MCF 10A (cell line): ENCODE measurements around the gene FAM241B. TPM values are rescaled to one million over a fixed set of nuclear protein-coding genes. Genes with fewer than 3 reads are reported as not detected.

Source experiments
- BruUV-seq: library from RNA; stranded (reverse); fragments of 400-500 nt; replicated peaks from 2 replicates; lab custom pipeline; 2021; lab: Mats Ljungman, UMichigan
- CTCF ChIA-PET: fragments of 300-600 bp; sonication (Branson Sonifier 250); formaldehyde crosslinking; extraction: SDS; loops from one replicate; lab custom pipeline; 2021; ENCODE audit warnings: antibody characterized with exemption, inconsistent platforms; lab: Yijun Ruan, JAX
- POLR2A ChIA-PET: fragments of 300-600, 350-650 bp; sonication (Branson Sonifier 250); formaldehyde crosslinking; extraction: SDS; loops from one replicate; lab custom pipeline; 2020; ENCODE audit warnings: antibody characterized with exemption, inconsistent platforms; lab: Yijun Ruan, JAX
- DNase-seq: peaks from one replicate; pipeline ENCODE4 v3.0.0-alpha.2; 2018; ENCODE audit not compliant: unreplicated experiment
- H3K27ac Mint-ChIP-seq: one replicate; pipeline ENCODE4 v1.8.0; 2022; ENCODE audit warnings: mild to moderate bottlenecking, low read depth, mixed read lengths; ENCODE audit not compliant: unreplicated experiment
- H3K27me3 Mint-ChIP-seq: one replicate; pipeline ENCODE4 v1.8.0; 2022; ENCODE audit warnings: mixed read lengths; ENCODE audit not compliant: insufficient read depth, unreplicated experiment
- H3K36me3 Mint-ChIP-seq: one replicate; pipeline ENCODE4 v1.8.0; 2022; ENCODE audit warnings: mild to moderate bottlenecking, moderate library complexity, mixed read lengths; ENCODE audit not compliant: insufficient read depth, unreplicated experiment
- H3K4me1 Mint-ChIP-seq: one replicate; pipeline ENCODE4 v1.8.0; 2022; ENCODE audit warnings: mixed read lengths; ENCODE audit not compliant: insufficient read depth, unreplicated experiment
- H3K4me3 Mint-ChIP-seq: one replicate; pipeline ENCODE4 v1.8.0; 2022; ENCODE audit warnings: mild to moderate bottlenecking, moderate library complexity, mixed read lengths; ENCODE audit not compliant: unreplicated experiment
- H3K9me3 Mint-ChIP-seq: one replicate; pipeline ENCODE4 v1.8.0; 2022; ENCODE audit warnings: mixed read lengths; ENCODE audit not compliant: unreplicated experiment
- intact Hi-C: fragments of 100-400 bp; cut with micrococcal nuclease; formaldehyde crosslinking; loops from 2 replicates; pipeline ENCODE4 v1.14.1; 2022
- total RNA-seq: library from RNA; stranded (reverse); gene quantifications from 2 replicates; pipeline ENCODE4 v1.2.3, GENCODE V29; 2022
- TF ChIP-seq, protein P1 (sequence below): fragments of 200-600 bp; IDR thresholded peaks from one replicate; pipeline ENCODE4 v1.8.0; 2022; ENCODE audit warnings: antibody characterized with exemption, mild to moderate bottlenecking; ENCODE audit not compliant: unreplicated experiment

FAM241B gene
- total RNA-seq, 1 experiment from 2014 or later = 7.5 TPM

DNA sequence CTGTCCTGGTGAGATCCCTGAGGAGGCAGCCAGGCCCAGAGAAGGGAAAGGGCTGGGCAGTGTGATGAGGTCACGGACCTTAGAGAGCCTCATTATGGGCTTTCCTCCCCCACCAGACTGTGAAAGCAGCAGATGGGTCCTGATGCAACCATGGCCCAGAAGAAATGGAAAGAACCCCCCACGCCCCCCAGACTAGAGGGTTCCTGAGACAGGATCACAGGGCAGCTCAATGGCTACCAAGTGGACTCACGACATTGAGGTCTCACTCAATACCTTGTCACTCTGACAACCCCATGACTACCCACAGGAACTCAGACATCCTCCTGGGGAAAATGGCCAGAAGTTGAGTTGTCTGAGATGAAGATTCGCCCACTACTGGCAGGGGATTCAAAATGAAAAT, 36.7 kb downstream of the FAM241B start:
- DNase-seq = no peak
- BruUV-seq = no TSS peak
- intact Hi-C loops = no loop called here
- TF ChIP-seq, protein P1, sequence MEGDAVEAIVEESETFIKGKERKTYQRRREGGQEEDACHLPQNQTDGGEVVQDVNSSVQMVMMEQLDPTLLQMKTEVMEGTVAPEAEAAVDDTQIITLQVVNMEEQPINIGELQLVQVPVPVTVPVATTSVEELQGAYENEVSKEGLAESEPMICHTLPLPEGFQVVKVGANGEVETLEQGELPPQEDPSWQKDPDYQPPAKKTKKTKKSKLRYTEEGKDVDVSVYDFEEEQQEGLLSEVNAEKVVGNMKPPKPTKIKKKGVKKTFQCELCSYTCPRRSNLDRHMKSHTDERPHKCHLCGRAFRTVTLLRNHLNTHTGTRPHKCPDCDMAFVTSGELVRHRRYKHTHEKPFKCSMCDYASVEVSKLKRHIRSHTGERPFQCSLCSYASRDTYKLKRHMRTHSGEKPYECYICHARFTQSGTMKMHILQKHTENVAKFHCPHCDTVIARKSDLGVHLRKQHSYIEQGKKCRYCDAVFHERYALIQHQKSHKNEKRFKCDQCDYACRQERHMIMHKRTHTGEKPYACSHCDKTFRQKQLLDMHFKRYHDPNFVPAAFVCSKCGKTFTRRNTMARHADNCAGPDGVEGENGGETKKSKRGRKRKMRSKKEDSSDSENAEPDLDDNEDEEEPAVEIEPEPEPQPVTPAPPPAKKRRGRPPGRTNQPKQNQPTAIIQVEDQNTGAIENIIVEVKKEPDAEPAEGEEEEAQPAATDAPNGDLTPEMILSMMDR = no peak
- Mint-ChIP-seq H3K36me3 (peaks cover 5% of the 10 kb centered on the region), H3K27ac (no peak overlapping the region), H3K4me3 (no peak overlapping the region), H3K4me1 (no peaks in the 10 kb centered on the region), H3K9me3 (no peaks in the 10 kb centered on the region), H3K27me3 (peaks cover 43% of the 10 kb centered on the region)
- POLR2A ChIA-PET = no interaction called here
- CTCF ChIA-PET = interaction anchor here (0.6 to 1.0 kb wide), 2 partner anchors 185 to 479 kb away, joined by 3 to 4 read pairs; no protein-coding TSS in a partner anchor

DNA sequence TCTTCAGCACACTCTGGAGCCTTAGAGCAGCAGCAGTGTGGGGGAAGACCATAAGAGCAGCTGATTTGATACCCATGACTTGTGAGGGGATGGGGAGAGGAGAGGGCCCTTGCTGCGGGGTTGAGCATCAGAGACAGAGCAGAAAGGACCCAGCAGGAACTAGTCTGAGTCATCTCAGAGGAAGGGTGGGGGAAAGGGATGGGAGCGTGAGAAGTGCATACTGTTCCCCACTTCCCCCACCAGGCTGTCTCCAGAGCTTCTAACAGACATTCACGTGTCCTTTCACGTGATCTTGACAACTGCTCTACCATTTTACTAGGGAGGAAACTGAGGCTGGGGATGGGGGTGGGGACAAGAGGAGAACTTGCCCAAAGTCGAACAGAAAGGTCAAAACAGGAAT, 38.7 kb downstream of the FAM241B start:
- H3K4me1 Mint-ChIP-seq = no peaks in the 10 kb centered on the region
- no peaks in the 10 kb centered on the region for H3K9me3 Mint-ChIP-seq
- no peak overlapping the region for H3K27ac Mint-ChIP-seq
- intact Hi-C loops = no loop called here
- H3K36me3 Mint-ChIP-seq = peaks cover 5% of the 10 kb centered on the region
- peaks cover 35% of the 10 kb centered on the region for H3K27me3 Mint-ChIP-seq
- TF ChIP-seq, protein P1 = no peak
- no TSS peak for BruUV-seq
- POLR2A ChIA-PET = no interaction called here
- no peak overlapping the region for H3K4me3 Mint-ChIP-seq
- CTCF ChIA-PET = interaction anchor here (0.6 kb wide), 2 partner anchors 111 to 564 kb away, joined by 3 to 5 read pairs; no protein-coding TSS in a partner anchor
- DNase-seq = no peak

DNA sequence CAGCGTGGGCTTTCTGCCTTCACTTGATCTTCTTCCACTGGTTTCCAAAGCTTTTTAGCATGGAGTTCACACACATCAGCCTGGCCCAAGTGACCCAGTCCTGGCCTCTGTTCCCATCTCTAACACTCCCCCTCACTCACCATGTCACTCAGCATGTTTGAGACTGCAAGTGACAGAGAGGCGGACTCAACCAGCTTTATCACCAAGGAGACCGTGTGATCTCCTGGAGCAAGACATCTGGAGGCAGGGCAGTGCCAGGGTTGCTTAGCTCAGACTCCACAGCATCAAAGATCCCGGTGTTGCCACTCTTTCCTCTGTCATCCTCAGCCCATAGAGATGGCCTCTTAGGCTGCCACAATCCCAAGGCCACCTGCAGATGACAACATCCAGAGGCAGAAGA, 39.4 kb downstream of the FAM241B start:
- no TSS peak for BruUV-seq
- no peak overlapping the region for H3K4me3 Mint-ChIP-seq
- intact Hi-C loops = no loop called here
- TF ChIP-seq, protein P1 = no peak
- no peaks in the 10 kb centered on the region for H3K9me3 Mint-ChIP-seq
- ChIA-PET POLR2A (no interaction called here), CTCF (interaction anchor here (0.6 kb wide), 1 partner anchor 563 kb away, joined by 5 read pairs; no protein-coding TSS in a partner anchor)
- no peak overlapping the region for H3K27ac Mint-ChIP-seq
- DNase-seq = no peak
- H3K4me1 Mint-ChIP-seq = no peaks in the 10 kb centered on the region
- peaks cover 5% of the 10 kb centered on the region for H3K36me3 Mint-ChIP-seq
- H3K27me3 Mint-ChIP-seq = peaks cover 35% of the 10 kb centered on the region

DNA sequence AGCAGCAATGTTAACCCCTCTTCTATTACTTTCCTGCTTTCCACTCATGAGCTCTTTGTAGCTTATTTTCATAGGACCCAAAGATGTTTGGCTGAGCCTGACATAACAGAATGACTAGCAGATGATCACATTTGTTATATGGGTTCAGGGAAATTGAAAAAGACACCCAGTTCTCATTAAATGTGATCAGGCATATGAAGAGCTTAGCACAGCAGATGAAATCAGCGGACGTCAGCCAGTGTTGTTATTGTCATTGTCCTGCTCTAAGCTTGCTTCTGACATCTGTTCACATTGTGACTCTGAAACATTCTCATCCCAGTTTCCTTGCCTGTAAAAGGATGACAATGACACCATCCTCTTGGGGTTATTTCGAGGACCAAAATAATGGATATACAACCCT, 43.5 kb downstream of the FAM241B start:
- BruUV-seq = no TSS peak
- TF ChIP-seq, protein P1 = no peak
- ChIA-PET POLR2A (interaction anchor here (1.1 kb wide), 1 partner anchor 33 kb away, joined by 4 read pairs; no protein-coding TSS in a partner anchor), CTCF (interaction anchor here (0.8 to 0.9 kb wide), 2 partner anchors 23 to 30 kb away, joined by 3 to 4 read pairs; no protein-coding TSS in a partner anchor)
- intact Hi-C loops = no loop called here
- no peaks in the 10 kb centered on the region for H3K4me1 Mint-ChIP-seq
- no peaks in the 10 kb centered on the region for H3K9me3 Mint-ChIP-seq
- H3K36me3 Mint-ChIP-seq = peaks cover 5% of the 10 kb centered on the region
- no peak overlapping the region for H3K27ac Mint-ChIP-seq
- H3K27me3 Mint-ChIP-seq = peaks cover 27% of the 10 kb centered on the region
- no peak overlapping the region for H3K4me3 Mint-ChIP-seq
- DNase-seq = no peak
